HTR-8/SVneo (cell line): Measurements from ENCODE around the gene PERCC1.

Experiments used
- DNase-seq: peaks from one replicate; pipeline ENCODE4 v3.0.0; 2011; ENCODE audit warnings: low spot score, mixed read lengths; ENCODE audit not compliant: insufficient read length
- FAIRE-seq: peaks from 2 replicates; lab custom pipeline; 2011; peaks lifted over from hg19 to GRCh38; lab: Jason Lieb, UNC

Gene PERCC1

GRCh38 chr16:1430759-1431496, at the start of gene PERCC1:
TSS of gene PERCC1 (plus strand) at chr16:1431078. CDS start at chr16:1432594, 1,516 bp downstream.
- DNase-seq, result no peak

GRCh38 chr16:1381612-1382406, 49.1 kb upstream of the PERCC1 start:
- FAIRE-seq (no peak), DNase-seq (no peak)

More at GRCh38 chr16:1430759-1431496, at the start of gene PERCC1:
- no peak for FAIRE-seq

- no peak for FAIRE-seq
These were observed 47.3 kb upstream of the PERCC1 start for GRCh38 chr16:1383556-1383955.

GRCh38 chr16:1385232-1385631, 45.6 kb upstream of the PERCC1 start:
- DNase-seq, result no peak
- no peak for FAIRE-seq

More at GRCh38 chr16:1383556-1383955, 47.3 kb upstream of the PERCC1 start:
- no peak for DNase-seq

- FAIRE-seq (no peak), DNase-seq (no peak)
These were observed 43.5 kb upstream of the PERCC1 start for GRCh38 chr16:1387331-1387730.

- FAIRE-seq, result no peak
- no peak for DNase-seq
These were observed 41.1 kb upstream of the PERCC1 start for GRCh38 chr16:1389762-1390161.

GRCh38 chr16:1390239-1390779, 40.6 kb upstream of the PERCC1 start:
- DNase-seq (no peak), FAIRE-seq (no peak)

- no peak for FAIRE-seq
- no peak for DNase-seq
These were observed 38.1 kb upstream of the PERCC1 start for GRCh38 chr16:1392826-1393225.

- no peak for FAIRE-seq
These were observed 37.2 kb upstream of the PERCC1 start for GRCh38 chr16:1393613-1394176.

GRCh38 chr16:1394367-1394951, 36.4 kb upstream of the PERCC1 start:
- DNase-seq (no peak), FAIRE-seq (no peak)

More at GRCh38 chr16:1393613-1394176, 37.2 kb upstream of the PERCC1 start:
- DNase-seq, result no peak

GRCh38 chr16:1395444-1396031, 35.3 kb upstream of the PERCC1 start:
- FAIRE-seq (no peak), DNase-seq (no peak)

- FAIRE-seq (no peak), DNase-seq (no peak)
These were observed 33.1 kb upstream of the PERCC1 start for GRCh38 chr16:1397779-1398178.

GRCh38 chr16:1398351-1398750, 32.5 kb upstream of the PERCC1 start:
- DNase-seq (no peak), FAIRE-seq (no peak)

GRCh38 chr16:1398826-1399581, 31.9 kb upstream of the PERCC1 start:
- FAIRE-seq (no peak), DNase-seq (no peak)

GRCh38 chr16:1401061-1401757, 29.7 kb upstream of the PERCC1 start:
- FAIRE-seq (no peak), DNase-seq (no peak)

- FAIRE-seq (no peak), DNase-seq (no peak)
These were observed 29.1 kb upstream of the PERCC1 start for GRCh38 chr16:1401758-1402154.

- DNase-seq (no peak), FAIRE-seq (no peak)
These were observed 27.8 kb upstream of the PERCC1 start for GRCh38 chr16:1403036-1403435.

GRCh38 chr16:1403733-1404132, 27.1 kb upstream of the PERCC1 start:
- FAIRE-seq, result no peak
- no peak for DNase-seq

GRCh38 chr16:1407753-1408152, 23.1 kb upstream of the PERCC1 start:
- FAIRE-seq (no peak), DNase-seq (no peak)
